NCI-H524 (cell line): Measurements from ENCODE around the gene ITSN1.
"Not testable (repeated sequence)": the region's sequence is repeated elsewhere in the genome, so short reads cannot be mapped to it uniquely, and the experiment has no call there.

Source experiments
- DNase-seq, 2 experiments: peaks; one replicate each; lab custom pipeline; 2025; lab: John Stamatoyannopoulos, UW

The ITSN1 gene

GRCh38 chr21:33682992-33683627, 40.8 kb downstream of the ITSN1 start:
- no peak for DNase-seq

DNA sequence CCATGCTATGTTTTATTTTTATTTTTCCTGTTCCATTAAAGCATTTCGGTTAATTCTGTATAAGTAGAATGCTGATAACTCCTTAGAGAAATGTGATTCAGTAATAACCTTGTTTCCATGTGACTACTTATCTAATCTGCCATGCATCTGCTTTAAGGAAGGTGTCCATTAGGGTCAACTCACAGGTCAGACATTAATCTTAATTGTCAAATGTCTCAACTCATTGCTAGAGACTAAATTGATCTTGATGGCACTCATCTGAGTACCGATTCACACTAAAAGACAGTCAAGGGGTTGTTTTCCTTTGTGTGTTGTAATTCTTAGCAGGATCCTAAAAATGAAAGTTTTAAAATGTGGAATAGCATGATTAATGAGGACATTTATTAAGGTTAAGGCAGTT, 41.8 kb downstream of the ITSN1 start:
- DNase-seq: no peak

DNA sequence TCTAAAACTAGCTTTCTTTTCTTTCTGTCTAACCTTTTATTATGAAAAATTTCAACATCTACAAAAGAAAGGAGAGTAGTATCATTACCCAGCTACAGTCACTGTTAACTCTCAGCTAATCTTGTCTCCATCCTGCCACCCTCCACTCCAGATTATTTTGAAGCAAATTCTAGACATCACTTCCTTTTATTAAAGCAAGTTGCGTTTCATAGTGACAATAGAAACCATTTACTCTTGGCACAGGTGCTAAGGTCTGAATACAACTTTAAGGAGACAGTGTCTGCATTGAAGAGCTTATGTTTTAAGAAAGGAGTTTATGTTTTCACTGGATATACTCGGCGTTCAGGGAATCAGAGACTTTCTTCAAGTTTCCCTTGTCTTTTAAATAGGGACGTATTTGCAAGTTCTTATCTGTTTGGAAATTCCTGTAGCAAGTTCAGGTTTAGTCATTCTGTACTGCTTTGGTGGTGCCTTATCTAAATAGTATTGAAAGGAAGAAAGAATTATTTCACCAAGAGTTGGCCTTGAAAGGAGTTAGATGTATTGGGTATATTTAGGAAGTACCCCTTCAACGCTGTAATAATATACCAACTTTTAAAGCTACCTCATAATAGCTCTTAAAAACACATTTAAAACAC, 42.7 kb downstream of the ITSN1 start:
- DNase-seq: no peak

DNA sequence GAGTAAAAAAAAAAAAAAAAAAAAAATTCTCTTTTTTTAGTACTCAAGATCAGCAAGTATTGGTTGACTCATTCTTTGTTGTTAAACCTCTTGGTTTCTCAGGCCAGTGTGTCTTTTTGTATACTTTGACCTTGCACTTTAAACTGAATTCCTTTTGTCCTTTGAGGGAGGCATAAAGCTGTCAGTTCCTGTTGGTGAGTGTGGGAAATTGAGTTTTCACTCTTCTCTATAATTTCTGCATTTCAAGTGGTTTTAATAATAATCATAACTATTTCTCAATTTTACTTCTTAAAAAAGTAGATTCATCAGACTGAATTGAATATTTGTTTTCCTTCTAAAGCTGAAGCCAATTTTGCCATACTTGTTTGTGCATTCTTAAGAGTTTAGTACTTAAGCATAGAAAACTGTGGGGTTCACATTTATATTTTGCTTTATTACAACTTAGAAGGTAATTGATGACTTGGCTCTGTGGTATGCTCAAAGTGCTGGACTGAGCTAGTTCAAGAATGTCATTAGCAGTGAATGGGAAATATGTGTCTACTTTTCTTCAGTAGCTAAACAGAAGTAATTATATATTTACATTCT, 43.4 kb downstream of the ITSN1 start:
- DNase-seq: no peak

DNA sequence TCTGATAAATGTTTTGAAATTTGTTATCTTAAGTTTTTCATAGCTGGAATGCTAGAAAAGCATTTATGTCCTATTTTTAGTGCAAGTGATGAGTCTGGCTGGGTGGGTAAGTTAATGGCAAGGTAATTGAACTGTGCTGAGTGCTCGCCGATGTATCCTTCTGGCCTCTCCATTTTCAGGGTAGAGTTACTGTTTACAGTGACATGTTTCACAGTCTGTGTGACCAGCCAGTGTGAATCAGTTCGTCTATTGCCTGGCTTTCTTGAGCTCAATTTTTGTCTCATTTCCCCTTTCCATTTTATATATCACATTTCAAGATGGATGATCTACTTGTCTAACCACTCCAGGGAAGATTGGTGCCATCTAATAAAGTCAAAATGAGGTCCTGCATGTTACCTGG, 44.1 kb downstream of the ITSN1 start:
- DNase-seq: no peak

GRCh38 chr21:33687634-33688033, 45.3 kb downstream of the ITSN1 start:
- DNase-seq: no peak

DNA sequence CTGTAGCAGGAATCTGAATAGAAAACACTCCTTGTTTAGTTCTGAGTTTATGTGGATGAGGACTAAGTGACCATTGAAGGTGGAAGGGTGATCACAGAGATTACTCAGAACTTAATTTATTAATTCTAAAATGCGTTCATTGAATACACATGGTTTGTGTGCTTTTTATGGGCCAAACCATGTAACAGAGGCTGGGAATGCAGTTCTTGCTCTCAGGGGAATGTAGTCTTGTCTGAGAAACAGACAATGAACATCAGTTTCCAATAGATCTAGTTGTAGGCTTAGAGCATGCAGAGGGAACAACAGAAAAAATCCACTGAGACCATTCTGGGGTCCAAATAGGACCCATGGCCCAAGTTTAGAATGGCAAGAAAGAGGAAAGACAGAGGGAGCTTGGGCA, 46.1 kb downstream of the ITSN1 start:
- DNase-seq: no peak

DNA sequence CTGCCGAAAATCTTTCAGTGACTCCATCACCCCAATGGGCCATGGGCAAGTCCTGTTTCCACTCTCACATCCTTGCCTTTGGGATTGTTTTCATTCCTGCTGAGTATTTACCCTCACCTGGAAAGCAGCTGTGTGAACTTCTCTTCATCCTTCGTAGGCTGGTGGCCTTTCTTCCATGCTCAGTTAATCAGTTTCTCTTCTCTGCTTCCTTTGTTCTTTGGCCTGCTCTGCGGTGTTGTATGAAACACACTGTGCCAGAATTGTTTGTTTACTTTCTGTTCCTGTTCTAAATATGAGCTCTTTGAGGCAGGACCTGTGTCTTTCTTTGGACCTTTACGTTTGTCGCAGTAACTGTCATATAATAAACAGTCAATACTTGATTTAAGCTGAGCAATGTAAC, 48.6 kb downstream of the ITSN1 start:
- DNase-seq: no peak

- DNase-seq: no peak
Observed at GRCh38 chr21:33691945-33692603, 49.8 kb downstream of the ITSN1 start.

- DNase-seq: no peak
Observed at GRCh38 chr21:33695813-33696212, 53.5 kb downstream of the ITSN1 start.

- DNase-seq: no peak
Observed at GRCh38 chr21:33696465-33696864, 54.2 kb downstream of the ITSN1 start.

GRCh38 chr21:33698087-33698860, 56.0 kb downstream of the ITSN1 start:
- DNase-seq: no peak

- no peak for DNase-seq
Observed at GRCh38 chr21:33699277-33699676, 57.0 kb downstream of the ITSN1 start.

- DNase-seq: peak; percentile 80 to 86
Observed at GRCh38 chr21:33700491-33700890, 58.2 kb downstream of the ITSN1 start.

- DNase-seq: no peak
Observed at GRCh38 chr21:33703750-33704606, 61.7 kb downstream of the ITSN1 start.

- no peak for DNase-seq
Observed at GRCh38 chr21:33707846-33708245, 65.5 kb downstream of the ITSN1 start.

DNA sequence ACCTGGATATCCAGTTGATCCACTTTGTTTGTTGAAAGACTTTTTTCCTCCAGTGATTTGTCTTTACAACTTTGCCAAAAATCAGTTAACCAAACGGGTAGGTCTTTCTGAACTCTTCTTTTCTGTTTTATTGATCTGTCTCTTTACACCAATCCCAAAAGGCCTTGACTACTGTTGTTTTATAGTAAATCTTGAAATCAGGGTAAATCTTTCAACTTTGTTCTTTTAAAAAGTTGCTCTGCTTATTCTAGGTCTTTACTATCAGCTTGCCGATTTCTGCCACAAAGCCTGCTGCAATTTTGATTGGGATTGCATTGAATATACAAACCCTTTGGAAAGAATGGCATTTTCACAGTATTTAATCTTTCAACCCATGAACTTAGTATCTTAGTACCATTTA, 66.6 kb downstream of the ITSN1 start:
- DNase-seq: no peak

DNA sequence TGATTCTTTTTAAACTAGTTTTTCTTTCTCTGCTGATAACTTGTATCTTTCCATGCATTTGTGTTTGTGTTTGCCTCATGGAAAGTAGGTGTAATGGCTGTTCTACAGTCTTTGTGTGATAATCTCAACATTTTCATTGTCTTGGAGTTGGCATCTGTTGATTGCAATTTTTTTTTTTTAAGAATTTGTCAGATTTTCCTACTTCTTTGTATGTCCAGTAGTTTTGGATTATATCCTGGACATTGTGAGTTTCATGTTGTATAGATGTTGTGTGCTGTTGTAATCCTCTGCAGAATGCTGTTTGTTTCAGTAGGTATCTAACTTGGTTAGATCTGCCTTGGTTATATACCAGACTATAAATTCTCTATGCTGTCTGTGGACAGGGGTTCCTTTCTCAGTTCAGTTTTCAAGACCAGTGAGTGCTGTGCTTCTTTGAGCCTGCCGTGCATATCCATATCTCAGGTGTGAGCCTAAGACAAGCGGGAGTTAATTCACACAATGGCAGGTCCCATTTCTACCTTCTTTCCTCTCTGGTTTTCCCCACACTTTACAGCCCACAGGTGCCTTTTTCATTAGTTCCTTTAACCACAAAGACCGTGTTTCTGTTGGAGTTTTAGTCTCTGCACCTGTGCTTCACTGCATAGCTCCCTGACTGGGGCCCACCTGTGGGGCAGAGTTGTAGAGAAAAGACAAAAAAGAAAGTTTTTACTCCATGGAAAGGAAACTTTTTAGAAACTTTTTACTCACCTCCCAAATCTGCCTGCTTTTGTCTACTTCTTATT, 69.9 kb downstream of the ITSN1 start:
- no peak for DNase-seq

DNA sequence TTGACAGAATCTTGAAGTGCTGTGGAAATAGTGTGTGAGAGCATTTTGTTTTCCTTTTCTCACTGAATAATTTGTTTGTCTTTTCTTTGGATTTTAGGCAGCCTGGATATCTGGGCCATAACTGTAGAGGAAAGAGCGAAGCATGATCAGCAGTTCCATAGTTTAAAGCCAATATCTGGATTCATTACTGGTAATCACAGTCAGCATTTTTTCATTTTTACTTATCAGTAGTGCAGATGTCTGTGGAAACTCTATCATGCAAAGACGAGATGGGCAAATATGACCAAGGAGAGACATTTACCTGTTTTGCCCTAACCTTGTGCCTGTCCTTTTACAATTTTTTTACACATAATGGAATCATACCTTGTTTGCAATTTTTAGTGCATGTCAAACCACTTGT, 78.8 kb downstream of the ITSN1 start:
- no peak for DNase-seq

DNA sequence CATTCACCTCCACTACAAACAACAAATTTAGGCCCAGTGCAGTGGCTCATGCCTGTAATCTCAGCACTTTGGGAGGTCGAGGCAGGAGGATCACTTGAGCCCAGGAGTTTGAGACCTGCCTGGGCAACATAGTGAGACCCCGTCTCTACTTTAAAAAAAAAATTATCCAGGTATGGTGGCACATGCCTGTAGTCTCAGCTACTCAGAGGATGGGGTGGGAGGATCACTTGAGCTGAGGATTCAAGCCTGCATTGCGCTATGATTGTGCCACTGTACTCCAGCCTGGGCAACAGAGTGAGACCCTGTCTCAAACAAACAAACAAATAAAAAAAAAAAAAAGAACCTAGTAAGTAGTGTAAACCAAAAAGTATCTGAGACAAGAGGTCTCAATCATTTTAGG, 86.8 kb downstream of the ITSN1 start:
- not testable (repeated sequence) for DNase-seq

- no peak for DNase-seq
Observed at GRCh38 chr21:33729641-33730040, 87.3 kb downstream of the ITSN1 start.
